OCI-LY3 (cell line): ENCODE measurements around the gene DNAJC4.

Source experiments
- H2AFZ ChIP-seq: fragments of 200-600, 300-600 bp; shearing (Covaris generic); 2 replicates; pipeline ENCODE4 v1.6.0; 2014; ENCODE audit warnings: antibody characterized with exemption, low read depth, low read length
- H3K27ac ChIP-seq: fragments of 200-600, 300-600 bp; sonication (generic); 2 replicates; pipeline ENCODE4 v1.5.1; 2014; ENCODE audit warnings: mild to moderate bottlenecking, low read length, moderate library complexity, mixed read lengths
- H3K27me3 ChIP-seq: fragments of 200-600, 300-600 bp; sonication (generic); 2 replicates; pipeline ENCODE4 v1.6.1; 2014; ENCODE audit warnings: low read depth, low read length, mixed read lengths
- H3K36me3 ChIP-seq: fragments of 200-600, 300-600 bp; sonication (generic); replicated peaks from 2 replicates; pipeline ENCODE3; 2014; ENCODE audit warnings: low read depth, low read length, mixed read lengths
- H3K4me1 ChIP-seq: fragments of 300-600, 200-600 bp; sonication (generic); 2 replicates; pipeline ENCODE4 v1.6.1; 2014; ENCODE audit warnings: low read length, mixed read lengths
- H3K4me2 ChIP-seq: fragments of 200-600, 300-600 bp; sonication (generic); 2 replicates; pipeline ENCODE4 v1.6.1; 2014; ENCODE audit warnings: low read length, mixed read lengths
- H3K4me3 ChIP-seq: fragments of 300-600, 200-600 bp; sonication (generic); 2 replicates; pipeline ENCODE4 v1.5.1; 2014; ENCODE audit warnings: antibody characterized with exemption, mild to moderate bottlenecking, low read length, moderate library complexity
- H3K79me2 ChIP-seq: fragments of 300-600, 200-600 bp; shearing (Covaris generic); 2 replicates; pipeline ENCODE4 v1.6.1; 2014; ENCODE audit warnings: mild to moderate bottlenecking, low read length, mixed read lengths
- H3K9ac ChIP-seq: fragments of 300-600, 200-600 bp; shearing (Covaris generic); 2 replicates; pipeline ENCODE4 v1.6.0; 2014; ENCODE audit warnings: mild to moderate bottlenecking, low read length, moderate library complexity
- H3K9me3 ChIP-seq: fragments of 200-600, 300-600 bp; shearing (Covaris generic); 2 replicates; pipeline ENCODE4 v1.6.1; 2014; ENCODE audit warnings: low read length, mixed read lengths; ENCODE audit not compliant: insufficient read depth
- H4K20me1 ChIP-seq: fragments of 200-600, 300-600 bp; sonication (generic); 2 replicates; pipeline ENCODE4 v1.6.1; 2016; ENCODE audit warnings: low read length, mixed read lengths; ENCODE audit not compliant: insufficient read depth
- CTCF ChIP-seq: fragments of 200-600, 300-600 bp; sonication (generic); IDR thresholded peaks from 2 replicates; pipeline ENCODE4 v1.5.1; 2014; ENCODE audit warnings: antibody characterized with exemption, low read length, low read depth
- EZH2phosphoT487 ChIP-seq: fragments of 200-600 bp; shearing (Covaris generic); IDR thresholded peaks from 2 replicates; pipeline ENCODE4 v1.6.1; 2018; ENCODE audit warnings: antibody characterized with exemption, mixed run types, low read depth

The DNAJC4 gene

GRCh38 chr11:64268025-64268892, 37.9 kb downstream of the DNAJC4 start:
- H3K9ac ChIP-seq = peak overlapping the region; percentile 89
- H3K4me2 ChIP-seq = peak overlapping the region; percentile 97
- H4K20me1 ChIP-seq = no peaks in the 10 kb centered on the region
- H3K27ac ChIP-seq = peak overlapping the region; percentile 85
- no peaks in the 10 kb centered on the region for H3K9me3 ChIP-seq
- H2AFZ ChIP-seq = no peak overlapping the region
- peaks cover 14% of the 10 kb centered on the region for H3K36me3 ChIP-seq
- no peak for TF ChIP-seq EZH2phosphoT487
- TF ChIP-seq CTCF = no peak
- H3K79me2 ChIP-seq = peaks cover 17% of the 10 kb centered on the region
- peak overlapping the region; percentile 88 for H3K4me3 ChIP-seq
- peaks cover 20% of the 10 kb centered on the region for H3K4me1 ChIP-seq
- H3K27me3 ChIP-seq = no peaks in the 10 kb centered on the region

- H3K27me3 ChIP-seq = no peaks in the 10 kb centered on the region
- peaks cover 20% of the 10 kb centered on the region for H3K4me1 ChIP-seq
- H3K9me3 ChIP-seq = no peaks in the 10 kb centered on the region
- peak overlapping the region; percentile 97 for H3K4me2 ChIP-seq
- peaks cover 9% of the 10 kb centered on the region for H3K36me3 ChIP-seq
- H3K4me3 ChIP-seq = peak overlapping the region; percentile 88
- H2AFZ ChIP-seq = peak overlapping the region; percentile 64; the same call in 1 of the 2 replicates
- peak overlapping the region; percentile 85 for H3K27ac ChIP-seq
- H3K9ac ChIP-seq = peak overlapping the region; percentile 89
- TF ChIP-seq CTCF (0 out of 2 replicates have a peak, but pooled peaks have one; percentile 27), EZH2phosphoT487 (no peak)
- H3K79me2 ChIP-seq = peaks cover 17% of the 10 kb centered on the region
- H4K20me1 ChIP-seq = no peaks in the 10 kb centered on the region
Measured at GRCh38 chr11:64268893-64269539, 38.7 kb downstream of the DNAJC4 start.

GRCh38 chr11:64269540-64270220, 39.3 kb downstream of the DNAJC4 start:
- H3K4me1 ChIP-seq = peaks cover 20% of the 10 kb centered on the region
- H3K4me2 ChIP-seq = peak overlapping the region; percentile 97
- peak overlapping the region; percentile 85 for H3K27ac ChIP-seq
- peaks cover 9% of the 10 kb centered on the region for H3K36me3 ChIP-seq
- H2AFZ ChIP-seq = peak overlapping the region; percentile 64
- H3K27me3 ChIP-seq = no peaks in the 10 kb centered on the region
- H3K79me2 ChIP-seq = peaks cover 17% of the 10 kb centered on the region
- H3K9me3 ChIP-seq = no peaks in the 10 kb centered on the region
- TF ChIP-seq EZH2phosphoT487 = no peak
- 0 out of 2 replicates have a peak, but pooled peaks have one; percentile 8 for TF ChIP-seq CTCF
- H4K20me1 ChIP-seq = no peaks in the 10 kb centered on the region
- peak overlapping the region; percentile 88 for H3K4me3 ChIP-seq
- peak overlapping the region; percentile 89 for H3K9ac ChIP-seq
